ENCODE results near the gene NPC1L1.

DNA sequence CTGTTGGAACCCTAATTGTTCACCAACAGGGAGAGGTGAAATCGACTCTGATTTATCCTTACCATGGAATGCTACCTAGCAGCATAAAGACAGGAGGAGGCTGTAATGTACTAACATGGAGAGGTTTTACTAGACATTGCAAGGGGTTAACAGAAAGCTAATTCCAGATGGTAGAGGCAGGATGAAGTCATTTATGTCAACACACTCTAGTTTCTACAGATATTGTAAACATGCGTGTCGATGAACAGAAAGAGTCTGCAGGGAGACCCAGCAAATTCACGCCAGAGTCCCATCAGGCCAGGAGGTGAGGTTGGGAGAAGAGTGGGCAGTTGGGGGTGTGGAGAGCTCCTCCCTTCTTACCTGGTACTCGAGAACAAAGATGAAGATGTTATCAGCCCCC is 7.0 kb downstream of the NPC1L1 start:
- TF ChIP-seq, protein P1, sequence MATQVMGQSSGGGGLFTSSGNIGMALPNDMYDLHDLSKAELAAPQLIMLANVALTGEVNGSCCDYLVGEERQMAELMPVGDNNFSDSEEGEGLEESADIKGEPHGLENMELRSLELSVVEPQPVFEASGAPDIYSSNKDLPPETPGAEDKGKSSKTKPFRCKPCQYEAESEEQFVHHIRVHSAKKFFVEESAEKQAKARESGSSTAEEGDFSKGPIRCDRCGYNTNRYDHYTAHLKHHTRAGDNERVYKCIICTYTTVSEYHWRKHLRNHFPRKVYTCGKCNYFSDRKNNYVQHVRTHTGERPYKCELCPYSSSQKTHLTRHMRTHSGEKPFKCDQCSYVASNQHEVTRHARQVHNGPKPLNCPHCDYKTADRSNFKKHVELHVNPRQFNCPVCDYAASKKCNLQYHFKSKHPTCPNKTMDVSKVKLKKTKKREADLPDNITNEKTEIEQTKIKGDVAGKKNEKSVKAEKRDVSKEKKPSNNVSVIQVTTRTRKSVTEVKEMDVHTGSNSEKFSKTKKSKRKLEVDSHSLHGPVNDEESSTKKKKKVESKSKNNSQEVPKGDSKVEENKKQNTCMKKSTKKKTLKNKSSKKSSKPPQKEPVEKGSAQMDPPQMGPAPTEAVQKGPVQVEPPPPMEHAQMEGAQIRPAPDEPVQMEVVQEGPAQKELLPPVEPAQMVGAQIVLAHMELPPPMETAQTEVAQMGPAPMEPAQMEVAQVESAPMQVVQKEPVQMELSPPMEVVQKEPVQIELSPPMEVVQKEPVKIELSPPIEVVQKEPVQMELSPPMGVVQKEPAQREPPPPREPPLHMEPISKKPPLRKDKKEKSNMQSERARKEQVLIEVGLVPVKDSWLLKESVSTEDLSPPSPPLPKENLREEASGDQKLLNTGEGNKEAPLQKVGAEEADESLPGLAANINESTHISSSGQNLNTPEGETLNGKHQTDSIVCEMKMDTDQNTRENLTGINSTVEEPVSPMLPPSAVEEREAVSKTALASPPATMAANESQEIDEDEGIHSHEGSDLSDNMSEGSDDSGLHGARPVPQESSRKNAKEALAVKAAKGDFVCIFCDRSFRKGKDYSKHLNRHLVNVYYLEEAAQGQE (IDR thresholded peaks at IDR 0.05; ENCODE audit: low read depth) = no peak
- TF ChIP-seq SIN3A (IDR thresholded peaks at IDR 0.05; ENCODE audit: low read depth) (no peak), EZH2phosphoT487 (IDR thresholded peaks at IDR 0.05; ENCODE audit: borderline replicate concordance) (no peak), POLR2A (IDR thresholded peaks at IDR 0.05; ENCODE audit: borderline replicate concordance, extremely low read depth, insufficient read depth, insufficient read length) (no peak), EGR1 (IDR thresholded peaks at IDR 0.05; ENCODE audit: low read depth) (no peak), EZH2 (IDR thresholded peaks at IDR 0.05) (no peak), YY1 (IDR thresholded peaks at IDR 0.05; ENCODE audit: extremely low read depth, insufficient replicate concordance, low read depth, low read length) (no peak), CBX3 (IDR thresholded peaks at IDR 0.05; ENCODE audit: low read depth) (no peak)
- TF ChIP-seq, protein P2, sequence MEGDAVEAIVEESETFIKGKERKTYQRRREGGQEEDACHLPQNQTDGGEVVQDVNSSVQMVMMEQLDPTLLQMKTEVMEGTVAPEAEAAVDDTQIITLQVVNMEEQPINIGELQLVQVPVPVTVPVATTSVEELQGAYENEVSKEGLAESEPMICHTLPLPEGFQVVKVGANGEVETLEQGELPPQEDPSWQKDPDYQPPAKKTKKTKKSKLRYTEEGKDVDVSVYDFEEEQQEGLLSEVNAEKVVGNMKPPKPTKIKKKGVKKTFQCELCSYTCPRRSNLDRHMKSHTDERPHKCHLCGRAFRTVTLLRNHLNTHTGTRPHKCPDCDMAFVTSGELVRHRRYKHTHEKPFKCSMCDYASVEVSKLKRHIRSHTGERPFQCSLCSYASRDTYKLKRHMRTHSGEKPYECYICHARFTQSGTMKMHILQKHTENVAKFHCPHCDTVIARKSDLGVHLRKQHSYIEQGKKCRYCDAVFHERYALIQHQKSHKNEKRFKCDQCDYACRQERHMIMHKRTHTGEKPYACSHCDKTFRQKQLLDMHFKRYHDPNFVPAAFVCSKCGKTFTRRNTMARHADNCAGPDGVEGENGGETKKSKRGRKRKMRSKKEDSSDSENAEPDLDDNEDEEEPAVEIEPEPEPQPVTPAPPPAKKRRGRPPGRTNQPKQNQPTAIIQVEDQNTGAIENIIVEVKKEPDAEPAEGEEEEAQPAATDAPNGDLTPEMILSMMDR (IDR thresholded peaks at IDR 0.05 in 2 of 3, conservative IDR thresholded peaks at IDR 0.05 in 1 of 3; ENCODE audit: borderline replicate concordance in 1 of 3, insufficient read depth in 1 of 3, low read depth in 2 of 3, low read length in 2 of 3) = no peak
- TF ChIP-seq, protein P3, sequence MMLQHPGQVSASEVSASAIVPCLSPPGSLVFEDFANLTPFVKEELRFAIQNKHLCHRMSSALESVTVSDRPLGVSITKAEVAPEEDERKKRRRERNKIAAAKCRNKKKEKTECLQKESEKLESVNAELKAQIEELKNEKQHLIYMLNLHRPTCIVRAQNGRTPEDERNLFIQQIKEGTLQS (IDR thresholded peaks at IDR 0.05) = no peak
- TF ChIP-seq, protein P4, sequence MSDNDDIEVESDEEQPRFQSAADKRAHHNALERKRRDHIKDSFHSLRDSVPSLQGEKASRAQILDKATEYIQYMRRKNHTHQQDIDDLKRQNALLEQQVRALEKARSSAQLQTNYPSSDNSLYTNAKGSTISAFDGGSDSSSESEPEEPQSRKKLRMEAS (IDR thresholded peaks at IDR 0.05) = no peak

All from HCT116 (cell line).